ENCODE data around the gene ASB8.

Gene ASB8

DNA sequence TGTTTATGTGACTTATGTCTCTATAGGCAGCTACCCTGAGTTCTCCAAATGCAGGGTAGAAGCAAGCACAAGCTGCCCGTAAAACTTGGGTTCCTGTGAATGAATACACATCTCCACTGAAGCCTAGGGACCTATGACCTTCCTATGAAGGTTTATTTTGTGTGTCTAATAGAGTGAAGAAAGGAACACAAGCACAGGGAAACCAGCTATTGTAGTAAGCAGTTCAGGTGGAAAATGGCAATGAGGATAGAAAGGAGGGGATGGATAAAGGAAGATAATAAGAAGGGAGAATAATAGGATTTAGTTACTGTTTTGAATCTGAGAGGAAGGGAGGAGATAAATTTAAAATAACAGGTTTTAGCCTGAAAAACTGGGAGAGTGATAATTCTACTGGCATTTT lies 35.8 kb downstream of the ASB8 start:
- Histone ChIP-seq H3K9me3 (replicated peaks; ENCODE audit: insufficient read depth, low read length) (no peaks in the 10 kb centered on the region), H3K36me3 (replicated peaks; ENCODE audit: insufficient read depth, low read length) (0 out of 2 replicates have a peak, but pooled peaks cover 4% of the 10 kb centered on the region), H3K79me2 (ENCODE audit: low read length) (peaks cover 39% of the 10 kb centered on the region), H3K27me3 (replicated peaks; ENCODE audit: insufficient read depth, low read length) (no peaks in the 10 kb centered on the region), H4K20me1 (ENCODE audit: insufficient read depth, low read length) (no peaks in the 10 kb centered on the region), H2AFZ (ENCODE audit: low read length) (no peak overlapping the region), H3K9ac (ENCODE audit: low read length) (no peak overlapping the region), H3K4me3 (ENCODE audit: low read length) (no peak overlapping the region), H3K4me2 (ENCODE audit: low read depth, low read length) (no peak overlapping the region), H3K9me2 (replicated peaks; ENCODE audit: insufficient read depth, low read length) (no peaks in the 10 kb centered on the region), H3F3A (ENCODE audit: insufficient read depth, low read length) (peaks cover 4% of the 10 kb centered on the region; the same call in 1 of the 2 replicates), H3K4me1 (ENCODE audit: low read length) (peaks cover 10% of the 10 kb centered on the region; the same call in 1 of the 2 replicates), H3K27ac (ENCODE audit: low read length) (no peak overlapping the region)
- TF ChIP-seq, protein P1, sequence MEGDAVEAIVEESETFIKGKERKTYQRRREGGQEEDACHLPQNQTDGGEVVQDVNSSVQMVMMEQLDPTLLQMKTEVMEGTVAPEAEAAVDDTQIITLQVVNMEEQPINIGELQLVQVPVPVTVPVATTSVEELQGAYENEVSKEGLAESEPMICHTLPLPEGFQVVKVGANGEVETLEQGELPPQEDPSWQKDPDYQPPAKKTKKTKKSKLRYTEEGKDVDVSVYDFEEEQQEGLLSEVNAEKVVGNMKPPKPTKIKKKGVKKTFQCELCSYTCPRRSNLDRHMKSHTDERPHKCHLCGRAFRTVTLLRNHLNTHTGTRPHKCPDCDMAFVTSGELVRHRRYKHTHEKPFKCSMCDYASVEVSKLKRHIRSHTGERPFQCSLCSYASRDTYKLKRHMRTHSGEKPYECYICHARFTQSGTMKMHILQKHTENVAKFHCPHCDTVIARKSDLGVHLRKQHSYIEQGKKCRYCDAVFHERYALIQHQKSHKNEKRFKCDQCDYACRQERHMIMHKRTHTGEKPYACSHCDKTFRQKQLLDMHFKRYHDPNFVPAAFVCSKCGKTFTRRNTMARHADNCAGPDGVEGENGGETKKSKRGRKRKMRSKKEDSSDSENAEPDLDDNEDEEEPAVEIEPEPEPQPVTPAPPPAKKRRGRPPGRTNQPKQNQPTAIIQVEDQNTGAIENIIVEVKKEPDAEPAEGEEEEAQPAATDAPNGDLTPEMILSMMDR (IDR thresholded peaks at IDR 0.05; ENCODE audit: low read length): no peak
- no peak for TF ChIP-seq EZH2 (optimal IDR thresholded peaks at IDR 0.05; ENCODE audit: low read depth, low read length)
- no peak for TF ChIP-seq EZH2phosphoT487 (IDR thresholded peaks at IDR 0.05; ENCODE audit: low read length)
- DNase-seq: no peak

DNA sequence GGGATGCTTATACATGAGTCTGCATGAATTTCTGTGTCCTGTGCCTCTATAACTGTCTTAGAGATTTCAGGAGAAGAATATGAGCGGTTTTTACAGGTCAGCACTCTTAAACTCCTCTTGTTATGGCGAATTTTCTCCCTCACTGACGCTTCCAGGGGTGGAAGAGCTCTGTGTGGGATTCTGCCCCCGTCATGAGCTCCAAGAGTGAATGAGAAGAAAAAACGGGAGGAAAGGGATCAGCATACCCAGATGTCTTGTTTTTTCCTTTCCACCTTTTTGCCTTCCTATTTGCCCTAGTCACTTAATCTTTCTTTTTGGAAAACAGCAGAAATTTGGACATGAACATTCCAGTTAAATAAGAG lies 37.5 kb downstream of the ASB8 start:
- Histone ChIP-seq H4K20me1 (ENCODE audit: insufficient read depth, low read length) (no peaks in the 10 kb centered on the region), H3K27me3 (replicated peaks; ENCODE audit: insufficient read depth, low read length) (no peaks in the 10 kb centered on the region), H3K4me3 (ENCODE audit: low read length) (peak overlapping the region; percentile 86), H3K9me3 (replicated peaks; ENCODE audit: insufficient read depth, low read length) (no peaks in the 10 kb centered on the region), H3F3A (ENCODE audit: insufficient read depth, low read length) (peaks cover 4% of the 10 kb centered on the region; the same call in 1 of the 2 replicates), H3K4me2 (ENCODE audit: low read depth, low read length) (peak overlapping the region; percentile 90), H3K27ac (ENCODE audit: low read length) (no peak overlapping the region), H3K79me2 (ENCODE audit: low read length) (peaks cover 37% of the 10 kb centered on the region), H2AFZ (ENCODE audit: low read length) (peak overlapping the region; percentile 64), H3K9me2 (replicated peaks; ENCODE audit: insufficient read depth, low read length) (no peaks in the 10 kb centered on the region), H3K9ac (ENCODE audit: low read length) (peak overlapping the region; percentile 58), H3K4me1 (ENCODE audit: low read length) (peaks cover 10% of the 10 kb centered on the region; the same call in 1 of the 2 replicates), H3K36me3 (replicated peaks; ENCODE audit: insufficient read depth, low read length) (0 out of 2 replicates have a peak, but pooled peaks cover 4% of the 10 kb centered on the region)
- DNase-seq: no peak
- TF ChIP-seq, protein P1 (IDR thresholded peaks at IDR 0.05; ENCODE audit: low read length): no peak
- TF ChIP-seq EZH2phosphoT487 (IDR thresholded peaks at IDR 0.05; ENCODE audit: low read length) (no peak), EZH2 (optimal IDR thresholded peaks at IDR 0.05; ENCODE audit: low read depth, low read length) (no peak)

DNA sequence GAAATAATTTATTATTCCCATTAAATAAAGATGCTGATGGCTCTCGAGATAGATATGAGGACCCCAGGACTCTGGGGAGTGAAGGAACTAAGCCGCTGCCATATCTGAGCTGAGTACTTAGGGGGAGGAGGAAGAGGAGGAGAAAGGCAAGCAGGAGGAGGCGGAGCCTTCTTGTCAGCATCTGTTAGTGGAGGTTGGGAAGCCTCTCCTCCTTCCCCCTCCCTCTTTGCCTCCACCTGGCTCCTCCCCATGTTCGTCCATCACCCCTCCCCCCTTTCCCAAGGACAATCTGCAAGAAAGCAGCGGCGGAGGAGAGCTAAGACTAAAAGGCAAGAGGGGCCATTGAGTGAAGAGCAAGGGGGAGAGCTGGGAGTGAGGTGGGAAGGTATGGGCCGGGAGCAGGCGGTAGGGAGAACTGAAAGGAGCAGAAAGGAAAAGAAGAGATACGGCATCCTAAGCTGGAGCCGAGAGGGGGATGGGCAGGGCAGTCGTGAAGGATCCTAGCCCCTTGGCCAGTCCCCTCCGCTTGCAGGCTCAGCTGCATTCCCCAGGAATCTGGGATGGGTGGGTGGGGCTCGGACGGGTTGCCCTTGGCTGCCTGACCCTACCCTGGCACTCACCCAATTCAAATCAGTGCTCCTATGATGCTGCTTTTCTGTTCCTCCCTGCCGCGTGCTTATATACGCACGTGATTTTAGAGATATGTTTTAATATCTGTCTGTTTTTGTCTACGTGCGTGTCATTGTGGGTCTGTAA lies 38.1 kb downstream of the ASB8 start, which contains the start of gene PFKM:
PFKM (plus strand) TSS at position 287 of the 756 bp plus-strand sequence. CDS start 3,411 bp downstream, outside the sequence.
- peaks cover 4% of the 10 kb centered on the region; the same call in 1 of the 2 replicates for H3F3A ChIP-seq (ENCODE audit: insufficient read depth, low read length)
- no peaks in the 10 kb centered on the region for H3K9me3 ChIP-seq (replicated peaks; ENCODE audit: insufficient read depth, low read length)
- H3K9me2 ChIP-seq (replicated peaks; ENCODE audit: insufficient read depth, low read length): no peaks in the 10 kb centered on the region
- H3K36me3 ChIP-seq (replicated peaks; ENCODE audit: insufficient read depth, low read length): 0 out of 2 replicates have a peak, but pooled peaks cover 4% of the 10 kb centered on the region
- peak within 1 kb of the TSS; percentile 58 for H3K9ac ChIP-seq (ENCODE audit: low read length)
- H3K27me3 ChIP-seq (replicated peaks; ENCODE audit: insufficient read depth, low read length): no peaks in the 10 kb centered on the region
- no peak for TF ChIP-seq EZH2phosphoT487 (IDR thresholded peaks at IDR 0.05; ENCODE audit: low read length)
- TF ChIP-seq EZH2 (optimal IDR thresholded peaks at IDR 0.05; ENCODE audit: low read depth, low read length): no peak
- TF ChIP-seq, protein P1 (IDR thresholded peaks at IDR 0.05; ENCODE audit: low read length): no peak
- peak within 1 kb of the TSS; percentile 22; the same call in 1 of the 2 replicates for H3K27ac ChIP-seq (ENCODE audit: low read length)
- peaks cover 34% of the 10 kb centered on the region for H3K79me2 ChIP-seq (ENCODE audit: low read length)
- no peaks in the 10 kb centered on the region for H4K20me1 ChIP-seq (ENCODE audit: insufficient read depth, low read length)
- peak within 1 kb of the TSS; percentile 64 for H2AFZ ChIP-seq (ENCODE audit: low read length)
- peak; percentile 88 for DNase-seq
- peaks cover 10% of the 10 kb centered on the region; the same call in 1 of the 2 replicates for H3K4me1 ChIP-seq (ENCODE audit: low read length)
- H3K4me2 ChIP-seq (ENCODE audit: low read depth, low read length): peak within 1 kb of the TSS; percentile 90
- H3K4me3 ChIP-seq (ENCODE audit: low read length): peak within 1 kb of the TSS; percentile 86
